HepG2 (cell line): Measurements from ENCODE around the gene GPS2. TPM values are rescaled to one million over a fixed set of nuclear protein-coding genes. Genes with fewer than 3 reads are reported as not detected.
A peak's percentile ranks its signal among the peaks of the same experiment; 100 is the strongest.

Experiments used
- CEBPG ChIP-seq: IDR thresholded peaks from 2 replicates; pipeline ENCODE4 v1.6.1; 2016
- DR1 ChIP-seq: sonication (generic); formaldehyde crosslinking; IDR thresholded peaks from 2 replicates; pipeline ENCODE4 v1.8.0; 2021; ENCODE audit warnings: mild to moderate bottlenecking, missing genetic modification reagents, inconsistent platforms
- JARID2 ChIP-seq: sonication (generic); formaldehyde crosslinking; IDR thresholded peaks from 2 replicates; pipeline ENCODE4 v1.8.1; 2023; ENCODE audit warnings: missing genetic modification reagents, inconsistent platforms; ENCODE audit not compliant: insufficient replicate concordance
- JDP2 ChIP-seq: sonication (generic); formaldehyde crosslinking; IDR thresholded peaks from 2 replicates; pipeline ENCODE4 v1.8.1; 2022; ENCODE audit warnings: missing genetic modification reagents, borderline replicate concordance
- MLX ChIP-seq: IDR thresholded peaks from 2 replicates; pipeline ENCODE4 v1.6.1; 2016
- PAF1 ChIP-seq: IDR thresholded peaks from 2 replicates; pipeline ENCODE4 v1.6.1; 2016; ENCODE audit warnings: missing genetic modification reagents, missing compliant biosample characterization
- POLR2A ChIP-seq, 2 experiments: IDR thresholded peaks; 2 replicates each; pipeline ENCODE4 v1.6.1; 2011; ENCODE audit warnings: low read depth in 2 of 2, low read length in 2 of 2, mild to moderate bottlenecking in 1 of 2, moderate library complexity in 1 of 2; ENCODE audit not compliant: insufficient read depth in 1 of 2
- RAD21 ChIP-seq: fragments of 450-650 bp; formaldehyde crosslinking; IDR thresholded peaks from 2 replicates; pipeline ENCODE4 v1.5.0; 2020; ENCODE audit warnings: mild to moderate bottlenecking
- RNF2 ChIP-seq: fragments of 450-650 bp; conservative IDR thresholded peaks from 2 replicates; pipeline ENCODE4 v1.6.1; 2016; ENCODE audit warnings: low read depth
- SKIL ChIP-seq: sonication (generic); formaldehyde crosslinking; IDR thresholded peaks from 2 replicates; pipeline ENCODE4 v1.8.0; 2022; ENCODE audit warnings: missing genetic modification reagents, mild to moderate bottlenecking, moderate library complexity, borderline replicate concordance
- SNAI1 ChIP-seq: sonication (generic); formaldehyde crosslinking; IDR thresholded peaks from 2 replicates; pipeline ENCODE4 v1.5.0; 2020; ENCODE audit warnings: mild to moderate bottlenecking, missing genetic modification reagents, borderline replicate concordance
- ZNF18 ChIP-seq: sonication (generic); formaldehyde crosslinking; IDR thresholded peaks from 2 replicates; pipeline ENCODE4 v1.8.0; 2022; ENCODE audit warnings: mild to moderate bottlenecking, missing genetic modification reagents; ENCODE audit not compliant: insufficient replicate concordance
- ZNF232 ChIP-seq: sonication (generic); formaldehyde crosslinking; IDR thresholded peaks from 2 replicates; pipeline ENCODE4 v1.4.0; 2020; ENCODE audit warnings: missing genetic modification reagents, borderline replicate concordance
- ZNF33B ChIP-seq: sonication (generic); formaldehyde crosslinking; IDR thresholded peaks from 2 replicates; pipeline ENCODE4 v1.5.1; 2020; ENCODE audit warnings: mild to moderate bottlenecking, missing genetic modification reagents
- ZNF430 ChIP-seq: sonication (generic); formaldehyde crosslinking; IDR thresholded peaks from 2 replicates; pipeline ENCODE4 v1.9.0; 2021; ENCODE audit warnings: mild to moderate bottlenecking, missing genetic modification reagents
- ZNF446 ChIP-seq: sonication (generic); formaldehyde crosslinking; IDR thresholded peaks from 2 replicates; pipeline ENCODE4 v1.5.0; 2020; ENCODE audit warnings: mild to moderate bottlenecking, missing genetic modification reagents
- ZNF691 ChIP-seq: sonication (generic); formaldehyde crosslinking; IDR thresholded peaks from 2 replicates; pipeline ENCODE4 v1.4.0; 2020; ENCODE audit warnings: missing genetic modification reagents, low read depth, mild to moderate bottlenecking, borderline replicate concordance
- ZSCAN25 ChIP-seq: sonication (generic); formaldehyde crosslinking; IDR thresholded peaks from 2 replicates; pipeline ENCODE4 v1.8.0; 2022; ENCODE audit warnings: mild to moderate bottlenecking, missing genetic modification reagents
- polyA plus RNA-seq, 8 experiments: library from polyadenylated mRNA; depleted of rRNA in 3 of 8; stranded (reverse) in 7 of 8; unstranded in 1 of 8; fragments of >200 nt; fragmentation: Illumina TruSeq in 4 of 8; extraction: Trizol in 4 of 8; gene quantifications; 2 replicates each; pipeline versions ENCODE4 v1.2.1 to v1.2.3, GENCODE V29; 2011 to 2016; ENCODE audit warnings: low read depth in 4 of 8, missing spikeins in 1 of 8, mixed read lengths in 1 of 8; ENCODE audit not compliant: insufficient read depth in 1 of 8
- total RNA-seq, 5 experiments: library from RNA; depleted of rRNA; stranded (reverse); fragments of >200 nt; fragmentation: Illumina TruSeq; extraction: Trizol; gene quantifications; 2 replicates each; pipeline ENCODE4 v1.2.3, GENCODE V29; 2016; ENCODE audit warnings: low read depth in 1 of 5
- TF ChIP-seq, protein P1 (sequence below): sonication (generic); formaldehyde crosslinking; IDR thresholded peaks from 2 replicates; pipeline ENCODE4 v1.4.0; 2020; ENCODE audit warnings: mild to moderate bottlenecking, missing genetic modification reagents
- TF ChIP-seq, protein P2 (sequence below): sonication (generic); formaldehyde crosslinking; IDR thresholded peaks from 2 replicates; pipeline ENCODE4 v1.4.0; 2020; ENCODE audit warnings: missing genetic modification reagents, borderline replicate concordance

Gene GPS2
- total and polyA plus RNA-seq, 2 of the 13 experiments (the other 11 are each of a cell fraction or from before 2014, with no cell fraction given) = 58.0 to 59.4 TPM

DNA sequence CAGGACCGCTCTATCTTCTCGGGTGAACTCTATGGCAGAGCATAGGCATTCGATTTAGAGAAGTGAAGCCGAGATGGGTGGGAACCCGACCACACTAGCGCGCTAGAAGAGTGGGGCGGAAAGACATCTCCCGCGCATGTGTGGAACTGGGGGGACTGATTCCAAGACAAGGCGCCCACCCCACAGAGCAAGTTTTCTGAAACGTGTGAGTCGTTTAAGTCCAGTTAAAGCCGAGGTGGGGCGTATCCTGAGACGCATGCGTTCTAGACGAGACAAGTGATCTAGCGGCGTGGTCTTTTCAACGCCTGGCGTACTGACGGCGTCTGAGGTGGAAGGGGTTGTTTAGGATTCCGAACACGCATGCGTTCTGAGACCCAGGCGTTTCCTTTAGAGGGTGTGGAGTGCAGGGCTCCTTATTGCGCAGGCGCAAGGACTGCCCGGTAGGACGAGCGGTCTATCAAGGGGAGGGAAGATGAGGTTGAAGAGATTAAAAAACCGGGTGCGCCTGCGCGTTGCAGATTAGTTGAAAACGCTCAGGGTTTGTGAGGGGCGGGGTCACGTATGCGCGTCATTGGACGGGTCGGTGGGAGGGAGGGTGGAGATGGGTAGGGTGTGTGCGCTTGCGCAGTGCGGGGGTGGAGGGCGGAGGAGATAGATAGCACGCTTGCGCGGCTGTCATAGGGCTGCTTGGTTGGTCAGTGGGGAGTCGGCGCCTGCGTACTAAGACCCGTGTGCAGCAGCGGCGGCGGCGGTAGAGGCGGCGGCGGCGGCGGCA, 8.1 kb downstream of the GPS2 start, which contains the start of gene EIF5A (continued):
- TF ChIP-seq SKIL = no peak
- no peak for TF ChIP-seq PAF1 (CRISPR knock-in tag)
- TF ChIP-seq ZSCAN25 = 0 out of 2 replicates have a peak, but pooled peaks have one; percentile 42
- peak; percentile 82 to 86 for TF ChIP-seq POLR2A (IDR thresholded peaks at IDR 0.05; ENCODE audit: insufficient read depth in 1 of 2, low read depth in 2 of 2, low read length in 2 of 2)
- TF ChIP-seq ZNF446 = no peak
- no peak for TF ChIP-seq ZNF232
- peak; percentile 49 for TF ChIP-seq JARID2 (CRISPR knock-in tag)
- TF ChIP-seq RNF2 = no peak
- TF ChIP-seq, protein P1, sequence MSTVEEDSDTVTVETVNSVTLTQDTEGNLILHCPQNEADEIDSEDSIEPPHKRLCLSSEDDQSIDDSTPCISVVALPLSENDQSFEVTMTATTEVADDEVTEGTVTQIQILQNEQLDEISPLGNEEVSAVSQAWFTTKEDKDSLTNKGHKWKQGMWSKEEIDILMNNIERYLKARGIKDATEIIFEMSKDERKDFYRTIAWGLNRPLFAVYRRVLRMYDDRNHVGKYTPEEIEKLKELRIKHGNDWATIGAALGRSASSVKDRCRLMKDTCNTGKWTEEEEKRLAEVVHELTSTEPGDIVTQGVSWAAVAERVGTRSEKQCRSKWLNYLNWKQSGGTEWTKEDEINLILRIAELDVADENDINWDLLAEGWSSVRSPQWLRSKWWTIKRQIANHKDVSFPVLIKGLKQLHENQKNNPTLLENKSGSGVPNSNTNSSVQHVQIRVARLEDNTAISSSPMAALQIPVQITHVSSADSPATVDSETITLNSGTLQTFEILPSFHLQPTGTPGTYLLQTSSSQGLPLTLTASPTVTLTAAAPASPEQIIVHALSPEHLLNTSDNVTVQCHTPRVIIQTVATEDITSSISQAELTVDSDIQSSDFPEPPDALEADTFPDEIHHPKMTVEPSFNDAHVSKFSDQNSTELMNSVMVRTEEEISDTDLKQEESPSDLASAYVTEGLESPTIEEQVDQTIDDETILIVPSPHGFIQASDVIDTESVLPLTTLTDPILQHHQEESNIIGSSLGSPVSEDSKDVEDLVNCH (CRISPR knock-in tag) = no peak
- TF ChIP-seq SNAI1 (CRISPR knock-in tag) = no peak
- TF ChIP-seq ZNF691 (CRISPR knock-in tag) = no peak
- TF ChIP-seq, protein P2, sequence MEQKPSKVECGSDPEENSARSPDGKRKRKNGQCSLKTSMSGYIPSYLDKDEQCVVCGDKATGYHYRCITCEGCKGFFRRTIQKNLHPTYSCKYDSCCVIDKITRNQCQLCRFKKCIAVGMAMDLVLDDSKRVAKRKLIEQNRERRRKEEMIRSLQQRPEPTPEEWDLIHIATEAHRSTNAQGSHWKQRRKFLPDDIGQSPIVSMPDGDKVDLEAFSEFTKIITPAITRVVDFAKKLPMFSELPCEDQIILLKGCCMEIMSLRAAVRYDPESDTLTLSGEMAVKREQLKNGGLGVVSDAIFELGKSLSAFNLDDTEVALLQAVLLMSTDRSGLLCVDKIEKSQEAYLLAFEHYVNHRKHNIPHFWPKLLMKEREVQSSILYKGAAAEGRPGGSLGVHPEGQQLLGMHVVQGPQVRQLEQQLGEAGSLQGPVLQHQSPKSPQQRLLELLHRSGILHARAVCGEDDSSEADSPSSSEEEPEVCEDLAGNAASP (CRISPR knock-in tag) = no peak
- TF ChIP-seq ZNF430 (CRISPR knock-in tag) = no peak
- peak; percentile 63 for TF ChIP-seq DR1 (CRISPR knock-in tag)
- no peak for TF ChIP-seq JDP2 (CRISPR knock-in tag)
- TF ChIP-seq MLX = no peak
- TF ChIP-seq CEBPG (CRISPR knock-in tag) = no peak
- no peak for TF ChIP-seq ZNF33B
- no peak for TF ChIP-seq RAD21 (CRISPR knock-in tag)
- no peak for TF ChIP-seq ZNF18 (CRISPR knock-in tag)
